A172 (cell line): Measurements from ENCODE around the gene BRINP2. TPM values are rescaled to one million over a fixed set of nuclear protein-coding genes. Genes with fewer than 3 reads are reported as not detected.

Experiments
- DNase-seq: peaks from one replicate; pipeline ENCODE4 v3.0.0-alpha.2; 2015; ENCODE audit warnings: low spot score
- total RNA-seq: library from RNA; depleted of rRNA; stranded (reverse); fragments of >200 nt; shearing (Covaris generic); gene quantifications from 2 replicates; pipeline ENCODE4 v1.2.3, GENCODE V29; 2014; rRNA removed

Gene BRINP2
- total RNA-seq: not detected in 2 replicates

GRCh38 chr1:177170756-177171535, at the start of gene BRINP2:
BRINP2 (plus strand) TSS chr1:177170958; CDS start chr1:177229877, 58,919 bp downstream.
- no peak for DNase-seq

- DNase-seq: no peak
Observed at GRCh38 chr1:177122461-177123251, 48.1 kb upstream of the BRINP2 start.

GRCh38 chr1:177124577-177125278, 46.0 kb upstream of the BRINP2 start:
- DNase-seq: no peak

GRCh38 chr1:177126267-177126666, 44.5 kb upstream of the BRINP2 start:
- no peak for DNase-seq

- no peak for DNase-seq
Observed at GRCh38 chr1:177128665-177129281, 42.0 kb upstream of the BRINP2 start.

DNA sequence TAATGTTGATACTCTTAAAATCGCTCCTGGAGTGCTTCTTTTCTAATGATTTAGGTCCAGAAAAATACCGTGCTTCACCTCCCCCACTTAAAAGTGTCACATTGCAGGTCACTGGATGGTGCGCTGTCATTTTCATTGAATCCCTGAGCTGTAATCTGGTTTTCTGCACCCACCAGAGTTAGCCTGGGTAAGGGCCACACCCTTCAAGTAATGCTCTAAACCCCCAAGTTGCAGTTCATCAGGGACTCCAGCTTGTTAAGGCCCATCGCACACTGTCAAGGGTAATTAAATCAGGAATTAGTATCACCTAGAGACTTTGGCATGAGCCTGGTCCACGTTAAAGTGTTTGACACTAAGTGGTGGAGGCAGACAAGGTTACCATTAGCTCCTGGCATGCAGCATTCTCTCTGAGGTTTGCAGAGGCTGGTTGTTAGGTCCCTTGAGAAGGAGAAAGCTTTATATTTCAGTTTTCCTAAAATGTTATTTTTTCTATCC, 40.3 kb upstream of the BRINP2 start:
- DNase-seq: no peak

- no peak for DNase-seq
Observed at GRCh38 chr1:177131723-177132122, 39.0 kb upstream of the BRINP2 start.

DNA sequence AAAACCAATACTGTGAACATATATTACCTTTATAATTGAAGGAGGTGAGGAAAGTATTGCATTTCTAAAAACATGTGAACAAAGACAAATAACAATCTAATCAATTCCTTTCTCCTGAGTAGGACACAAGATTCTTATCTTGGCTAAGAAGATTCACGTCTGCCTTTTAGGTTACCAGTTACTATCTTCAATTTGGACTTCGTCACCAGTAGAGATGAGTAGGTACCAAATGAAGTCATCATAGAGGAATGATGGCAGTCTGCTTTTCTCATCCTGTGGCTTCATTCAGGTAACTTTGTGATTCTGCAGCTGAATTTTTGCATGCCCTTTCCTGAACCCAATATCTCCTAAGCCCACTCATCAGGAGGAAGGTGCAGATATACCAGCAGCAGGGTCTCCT, 38.6 kb upstream of the BRINP2 start:
- DNase-seq: no peak

GRCh38 chr1:177133977-177134538, 36.7 kb upstream of the BRINP2 start:
- no peak for DNase-seq

DNA sequence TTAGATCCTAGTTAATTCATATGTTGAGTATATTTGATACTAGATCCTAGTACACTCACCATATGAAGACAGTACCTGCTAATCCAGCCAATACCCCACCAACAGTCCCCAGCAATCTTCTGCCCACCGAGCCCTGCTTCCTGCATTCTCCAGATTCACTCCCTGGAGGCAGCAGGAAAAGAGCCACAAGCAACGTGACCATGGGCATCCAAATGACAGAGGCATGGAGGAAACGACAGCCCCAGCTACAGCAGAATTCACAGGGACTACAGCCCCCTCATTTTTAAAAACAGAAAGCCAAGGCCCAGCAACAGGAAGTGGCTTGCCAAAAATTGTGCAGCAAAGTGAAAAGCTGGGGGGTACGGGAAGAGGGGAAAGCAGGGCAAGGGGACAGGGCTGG, 35.5 kb upstream of the BRINP2 start:
- DNase-seq: no peak

DNA sequence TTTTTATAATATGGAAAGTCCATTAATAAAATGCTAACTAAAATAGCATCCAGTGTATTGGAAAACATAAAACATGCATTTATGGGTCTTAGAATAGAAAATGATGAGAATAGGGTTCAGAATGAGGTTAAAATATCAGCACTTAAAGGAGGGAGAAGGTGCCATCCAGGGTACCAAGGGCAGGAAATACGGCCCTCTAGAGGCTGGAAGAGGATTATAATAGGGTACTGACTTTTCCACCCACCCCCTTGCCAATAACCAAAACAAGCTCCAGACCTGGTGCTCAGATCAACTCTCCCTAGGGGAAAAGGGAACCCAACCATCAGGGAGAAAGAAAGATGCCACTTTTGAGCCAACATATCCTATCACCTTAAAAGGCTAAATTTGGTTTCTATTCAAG, 32.9 kb upstream of the BRINP2 start:
- no peak for DNase-seq

DNA sequence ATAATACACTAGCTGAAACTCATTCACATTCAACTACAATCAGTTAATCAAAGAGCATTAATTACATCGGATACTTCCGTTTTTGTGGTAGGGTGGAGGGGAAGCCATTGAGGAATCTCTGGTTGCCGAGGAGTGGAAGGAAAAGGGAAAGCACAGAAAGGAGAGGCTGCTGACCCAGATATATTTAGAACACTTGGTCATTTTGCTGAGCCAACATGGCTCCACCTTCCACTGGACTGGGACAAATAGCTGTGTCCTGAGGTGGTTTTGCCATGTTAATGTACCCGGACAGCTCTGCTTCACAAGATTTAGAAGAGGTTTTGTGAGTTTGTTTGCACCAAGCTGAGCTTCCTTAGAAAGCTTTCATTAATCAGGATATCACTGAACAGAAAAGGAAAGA, 32.4 kb upstream of the BRINP2 start:
- DNase-seq: no peak

DNA sequence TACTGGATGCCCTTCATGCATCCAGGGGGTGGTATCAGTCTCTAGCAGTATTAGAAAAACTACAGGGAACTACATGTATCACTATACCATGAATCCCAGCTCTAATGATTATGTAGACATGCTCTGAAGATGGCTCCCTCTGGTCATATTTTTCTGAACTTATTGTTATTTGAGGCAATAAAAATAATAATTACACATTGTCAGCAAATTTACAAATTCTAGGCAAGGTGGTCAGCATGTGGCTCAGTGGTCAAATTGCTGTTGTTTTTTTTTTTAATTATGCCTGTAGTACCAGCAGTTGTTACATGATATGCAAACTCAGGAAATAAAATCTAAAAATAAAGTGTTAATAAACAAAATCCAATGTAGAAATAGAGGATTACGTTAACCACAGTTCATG, 28.7 kb upstream of the BRINP2 start:
- no peak for DNase-seq

GRCh38 chr1:177142791-177143271, 27.9 kb upstream of the BRINP2 start:
- no peak for DNase-seq

DNA sequence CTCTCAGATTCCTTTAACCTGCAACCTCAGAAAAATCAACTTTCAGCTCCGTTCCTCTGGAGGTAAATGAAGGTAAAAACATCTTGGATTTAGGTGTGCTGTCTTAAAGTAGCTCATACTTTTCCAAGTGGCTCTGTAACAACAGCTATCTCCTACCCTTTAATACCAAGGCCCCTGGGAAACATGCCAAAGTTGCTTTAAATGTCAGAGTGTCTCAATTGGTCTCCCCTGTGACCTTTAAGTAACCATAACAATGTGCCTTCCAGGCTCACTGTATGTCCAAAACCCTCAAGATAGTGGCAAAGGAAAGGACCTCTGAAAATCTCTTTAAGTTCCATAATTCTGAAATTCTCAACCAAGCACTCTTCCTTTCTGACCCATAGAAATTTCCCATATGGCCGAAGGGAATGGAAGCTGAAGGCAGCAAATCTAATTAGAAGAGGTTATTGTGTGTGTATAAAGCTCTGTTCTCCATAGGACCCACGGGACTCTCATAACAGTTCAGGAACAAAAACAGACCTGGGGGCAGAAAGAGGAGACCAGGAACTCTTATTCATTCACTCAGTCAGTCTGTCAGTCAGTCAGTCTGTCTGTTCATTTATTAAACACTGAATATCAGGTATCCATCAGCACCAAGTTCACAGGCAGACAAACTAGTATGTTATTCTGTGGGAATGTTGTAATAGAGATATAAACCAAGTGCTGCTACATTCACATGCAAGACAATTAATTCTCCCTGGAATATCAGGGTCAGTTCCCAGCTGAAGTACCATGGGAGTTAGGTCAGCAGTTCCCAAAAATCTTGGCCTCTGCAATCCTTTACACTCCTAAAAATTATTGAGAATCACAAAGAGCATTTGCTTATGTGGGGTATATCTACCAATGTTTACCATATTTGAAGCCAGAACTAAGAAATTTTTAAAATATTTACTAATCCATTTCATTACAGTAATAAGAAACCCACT, 25.4 kb upstream of the BRINP2 start:
- no peak for DNase-seq

- no peak for DNase-seq
Observed at GRCh38 chr1:177146499-177146898, 24.3 kb upstream of the BRINP2 start.

GRCh38 chr1:177162243-177162642, 8.5 kb upstream of the BRINP2 start:
- DNase-seq: no peak

DNA sequence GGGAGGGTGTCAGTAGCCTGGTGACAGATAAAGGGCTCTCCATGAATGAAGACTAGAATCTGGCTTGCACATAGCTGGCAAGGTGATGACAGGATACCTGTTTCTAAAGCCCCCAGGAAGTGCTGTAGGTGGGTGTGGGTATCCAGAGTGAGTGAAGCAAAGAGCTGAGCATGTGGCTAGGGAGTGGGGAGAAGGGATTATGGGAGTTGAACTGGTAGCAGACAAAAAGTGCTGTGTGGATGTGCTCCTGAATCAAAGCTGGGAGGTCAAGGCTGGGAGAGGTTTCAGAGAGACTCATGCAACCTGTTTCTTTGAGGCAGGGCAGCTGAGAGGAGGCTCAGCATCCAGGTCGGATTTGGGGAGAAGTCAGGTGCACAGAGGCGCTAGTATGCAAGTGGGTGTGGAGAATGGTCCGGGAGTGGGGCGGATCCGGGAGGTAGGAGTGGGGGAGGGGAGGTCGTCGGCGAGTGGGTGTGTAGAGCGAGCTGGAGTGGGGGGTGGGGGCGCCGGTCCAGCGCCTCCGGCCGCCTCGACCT, 6.8 kb upstream of the BRINP2 start:
- no peak for DNase-seq

GRCh38 chr1:177164380-177165068, 6.2 kb upstream of the BRINP2 start, which contains the start of gene ASTN1:
ASTN1 (minus strand) TSS chr1:177164712; CDS start chr1:177164676, 36 bp downstream.
- DNase-seq: no peak
